ENCODE results near the gene WWOX.

- TF ChIP-seq CREB5 (CRISPR knock-in tag; IDR thresholded peaks at IDR 0.05; ENCODE audit: low read depth) (no peak), ZFP3 (CRISPR knock-in tag; IDR thresholded peaks at IDR 0.05) (no peak), PATZ1 (CRISPR knock-in tag; IDR thresholded peaks at IDR 0.05; ENCODE audit: borderline replicate concordance) (no peak), BACH2 (CRISPR knock-in tag; IDR thresholded peaks at IDR 0.05; ENCODE audit: borderline replicate concordance) (no peak), GLIS3 (CRISPR knock-in tag; IDR thresholded peaks at IDR 0.05) (no peak), TCF4 (CRISPR knock-in tag; IDR thresholded peaks at IDR 0.05; ENCODE audit: borderline replicate concordance) (no peak), ARNTL (CRISPR knock-in tag; IDR thresholded peaks at IDR 0.05; ENCODE audit: borderline replicate concordance, low read depth) (no peak), ISL1 (CRISPR knock-in tag; IDR thresholded peaks at IDR 0.05) (peak; percentile 39), CSDC2 (CRISPR knock-in tag; IDR thresholded peaks at IDR 0.05) (no peak), ZFP30 (CRISPR knock-in tag; IDR thresholded peaks at IDR 0.05) (no peak), TSHZ2 (CRISPR knock-in tag; IDR thresholded peaks at IDR 0.05) (no peak), ZNF8 (CRISPR knock-in tag; IDR thresholded peaks at IDR 0.05) (no peak), OSR1 (CRISPR knock-in tag; IDR thresholded peaks at IDR 0.05) (no peak)
Measured at GRCh38 chr16:78218856-78219651, 119.6 kb downstream of the WWOX start.

Data from SK-N-SH treated with all-trans-retinoic acid at 6 μM for 48 hours (cell line).